IMR-90 (cell line): ENCODE results near the gene CBL. TPM values are rescaled to one million over a fixed set of nuclear protein-coding genes. Genes with fewer than 3 reads are reported as not detected.
"Not testable (repeated sequence)": the region's sequence is repeated elsewhere in the genome, so short reads cannot be mapped to it uniquely, and the experiment has no call there.

Experiments
- ATAC-seq: fragments of 200-7000 bp; cut with Tn5 transposase; 2 replicates; pipeline ENCODE4 v1.9.1; 2020; ENCODE audit warnings: low read depth, mild to moderate bottlenecking, moderate library complexity
- BruUV-seq: library from RNA; stranded (reverse); fragments of 400-500 nt; replicated peaks from 2 replicates; lab custom pipeline; 2021; lab: Mats Ljungman, UMichigan
- CTCF ChIA-PET: fragments of 300-600 bp; formaldehyde crosslinking; extraction: SDS; loops from one replicate; lab custom pipeline; 2021; ENCODE audit warnings: antibody characterized with exemption; lab: Yijun Ruan, JAX
- POLR2A ChIA-PET: fragments of 300-600 bp; sonication (Branson Sonifier 250); formaldehyde crosslinking; loops from one replicate; lab custom pipeline; 2022; ENCODE audit warnings: antibody characterized with exemption; ENCODE audit not compliant: unreplicated experiment; lab: Charles Lee
- DNase-seq: peaks from one replicate; pipeline ENCODE4 v3.0.0; 2013
- H2AFZ ChIP-seq: replicated peaks from 2 replicates; pipeline ENCODE3; 2013; ENCODE audit warnings: low read length, mild to moderate bottlenecking; ENCODE audit not compliant: poor library complexity
- H2AK5ac ChIP-seq: 2 replicates; pipeline ENCODE4 v1.6.1; 2013; ENCODE audit warnings: low read depth, low read length, inconsistent platforms
- H2AK9ac ChIP-seq: replicated peaks from 2 replicates; pipeline ENCODE3; 2013; ENCODE audit warnings: mild to moderate bottlenecking, low read depth, low read length, moderate library complexity; ENCODE audit not compliant: poor library complexity
- H2BK120ac ChIP-seq: 2 replicates; pipeline ENCODE4 v1.6.1; 2013; ENCODE audit warnings: low read depth, low read length, inconsistent platforms
- H2BK15ac ChIP-seq: 3 replicates; pipeline ENCODE4 v1.6.1; 2013; ENCODE audit warnings: low read depth, low read length, inconsistent platforms
- H2BK20ac ChIP-seq: 2 replicates; pipeline ENCODE4 v1.6.1; 2013; ENCODE audit warnings: low read depth, mild to moderate bottlenecking, inconsistent platforms, low read length, moderate library complexity
- H2BK5ac ChIP-seq: 2 replicates; pipeline ENCODE4 v1.6.1; 2013; ENCODE audit warnings: mild to moderate bottlenecking, low read depth, low read length, inconsistent platforms; ENCODE audit not compliant: poor library complexity, severe bottlenecking
- H3K14ac ChIP-seq: replicated peaks from 2 replicates; pipeline ENCODE4 v1.6.1; 2013; ENCODE audit warnings: low read depth, low read length, inconsistent platforms
- H3K18ac ChIP-seq: 2 replicates; pipeline ENCODE4 v1.6.1; 2013; ENCODE audit warnings: low read depth, low read length, control low read depth
- H3K23ac ChIP-seq: 2 replicates; pipeline ENCODE4 v1.6.1; 2013; ENCODE audit warnings: low read depth, low read length, inconsistent platforms
- H3K27ac ChIP-seq: 2 replicates; pipeline ENCODE4 v1.5.1; 2013; ENCODE audit warnings: mild to moderate bottlenecking, control low read depth, low read length; ENCODE audit not compliant: insufficient read depth
- H3K27me3 ChIP-seq: 2 replicates; pipeline ENCODE4 v1.6.1; 2013; ENCODE audit warnings: low read length; ENCODE audit not compliant: control insufficient read depth, insufficient read depth
- H3K36me3 ChIP-seq: 2 replicates; pipeline ENCODE4 v1.6.1; 2013; ENCODE audit warnings: low read length, mixed read lengths; ENCODE audit not compliant: control insufficient read depth, insufficient read depth
- H3K4ac ChIP-seq: 2 replicates; pipeline ENCODE4 v1.6.1; 2013; ENCODE audit warnings: low read depth, low read length, inconsistent platforms
- H3K4me1 ChIP-seq: 2 replicates; pipeline ENCODE4 v1.6.1; 2013; ENCODE audit warnings: low read length, mixed read lengths; ENCODE audit not compliant: control insufficient read depth, insufficient read depth
- H3K4me2 ChIP-seq: 2 replicates; pipeline ENCODE4 v1.6.1; 2013; ENCODE audit warnings: low read depth, mild to moderate bottlenecking, control low read depth, low read length, moderate library complexity
- H3K4me3 ChIP-seq: 2 replicates; pipeline ENCODE4 v1.5.1; 2013; ENCODE audit warnings: low read depth, mild to moderate bottlenecking, control low read depth, low read length, moderate library complexity; ENCODE audit not compliant: insufficient read depth
- H3K56ac ChIP-seq: 2 replicates; pipeline ENCODE4 v1.6.1; 2013; ENCODE audit warnings: low read length, inconsistent platforms; ENCODE audit not compliant: insufficient read depth; ENCODE audit errors: extremely low read depth
- H3K79me1 ChIP-seq, 2 experiments: 2 replicates each; pipeline ENCODE4 v1.6.1; 2013; ENCODE audit warnings: low read length in 2 of 2, inconsistent platforms in 1 of 2, low read depth in 1 of 2
- H3K9ac ChIP-seq: 2 replicates; pipeline ENCODE4 v1.6.1; 2013; ENCODE audit warnings: low read depth, low read length, control low read depth
- H3K9me1 ChIP-seq: 2 replicates; pipeline ENCODE4 v1.6.1; 2013; ENCODE audit warnings: low read length, inconsistent platforms; ENCODE audit not compliant: insufficient read depth
- H3K9me3 ChIP-seq: 2 replicates; pipeline ENCODE4 v1.6.1; 2013; ENCODE audit warnings: low read length; ENCODE audit not compliant: control insufficient read depth, insufficient read depth
- H4K20me1 ChIP-seq: 2 replicates; pipeline ENCODE4 v1.6.1; 2013; ENCODE audit warnings: low read length, inconsistent platforms; ENCODE audit not compliant: insufficient read depth
- H4K5ac ChIP-seq: 2 replicates; pipeline ENCODE4 v1.6.1; 2013; ENCODE audit warnings: mild to moderate bottlenecking, low read depth, low read length, control low read depth
- H4K8ac ChIP-seq, 2 experiments: 2 replicates each; pipeline ENCODE4 v1.6.1; 2013; ENCODE audit warnings: low read depth in 2 of 2, low read length in 2 of 2, control low read depth in 1 of 2, inconsistent platforms in 1 of 2
- H4K91ac ChIP-seq: 2 replicates; pipeline ENCODE4 v1.6.1; 2013; ENCODE audit warnings: low read depth, low read length, inconsistent platforms; ENCODE audit not compliant: insufficient read depth
- WGBS, 2 experiments: methylation state at CpG; one replicate each; pipeline versions ENCODE4 v1.1.5 to v1.1.7; 2013; ENCODE audit warnings: missing lambda C conversion rate in 2 of 2; ENCODE audit not compliant: insufficient read length in 1 of 2; ENCODE audit errors: extremely low coverage in 2 of 2; 5-methylcytosine and 5-hydroxymethylcytosine counted together
- dilution Hi-C: fragments of 300-500 bp; cut with HindIII; formaldehyde crosslinking; loops from one replicate; pipeline ENCODE4 v1.14.3; 2018; ENCODE audit warnings: low sequenced_read_pairs; ENCODE audit not compliant: unreplicated experiment
- in situ Hi-C: fragments of 300-500 bp; cut with MboI; formaldehyde crosslinking; loops from 3 replicates; pipeline ENCODE4 v1.14.3; 2019; ENCODE audit warnings: low sequenced_read_pairs, inconsistent platforms, mixed read lengths
- intact Hi-C: fragments of 100-400 bp; cut with micrococcal nuclease; formaldehyde crosslinking; loops from 2 replicates; pipeline ENCODE4 v1.10.0; 2022
- polyA plus RNA-seq, 3 experiments: library from polyadenylated mRNA; depleted of rRNA; stranded (reverse); fragments of >200 nt; gene quantifications; 2 replicates each; pipeline ENCODE4 v1.2.3, GENCODE V29; 2012; ENCODE audit warnings: low replicate concordance in 1 of 3
- total RNA-seq: library from RNA; depleted of rRNA; stranded (reverse); fragments of >200 nt; gene quantifications from 2 replicates; pipeline ENCODE4 v1.2.3, GENCODE V29; 2012

The CBL gene
- total and polyA plus RNA-seq, 2 of the 4 experiments (the other 2 are of a cell fraction) = 6.1 to 11.8 TPM

GRCh38 chr11:119201236-119201635, 4.9 kb upstream of the CBL start:
- POLR2A ChIA-PET, CTCF ChIA-PET, H3K23ac ChIP-seq, H3K14ac ChIP-seq, H3K4me2 ChIP-seq, H3K4me1 ChIP-seq, H3K18ac ChIP-seq, H3K4ac ChIP-seq, H3K79me1 ChIP-seq, in situ Hi-C loops, H2AK5ac ChIP-seq, DNase-seq, H4K91ac ChIP-seq, H4K20me1 ChIP-seq, H2AFZ ChIP-seq, H2BK15ac ChIP-seq, H3K27me3 ChIP-seq, H2AK9ac ChIP-seq, intact Hi-C loops, H3K9me3 ChIP-seq, H3K36me3 ChIP-seq, H3K4me3 ChIP-seq, ATAC-seq, dilution Hi-C loops, H3K56ac ChIP-seq, BruUV-seq, H3K9ac ChIP-seq, H2BK5ac ChIP-seq, H3K9me1 ChIP-seq, H4K5ac ChIP-seq, H2BK120ac ChIP-seq, H3K27ac ChIP-seq, H2BK20ac ChIP-seq, H4K8ac ChIP-seq: not testable (repeated sequence)
- no CpG with 5 or more reads among the region's 5 CpGs for WGBS, 2 experiments
